ENCODE measurements around the gene MTA2. TPM values are rescaled to one million over a fixed set of nuclear protein-coding genes. Genes with fewer than 3 reads are reported as not detected.
A peak's percentile ranks its signal among the peaks of the same experiment; 100 is the strongest.

MTA2 gene
- total RNA-seq, 1 donor from 2014 or later: 58.3 TPM

GRCh38 chr11:62612366-62613290 lies 11.0 kb upstream of the MTA2 start, which contains the start of the genes EML3 and ROM1:
TSS of gene EML3 (minus strand) at chr11:62612775. CDS start at chr11:62612457, 318 bp downstream.
TSS of gene ROM1 (plus strand) at chr11:62613257. CDS start at chr11:62613282, 25 bp downstream.
- DNase-seq (ENCODE audit: low spot score): peak; percentile 91

GRCh38 chr11:62611705-62612365 lies 10.2 kb upstream of the MTA2 start:
- peak; percentile 78 for DNase-seq (ENCODE audit: low spot score)

GRCh38 chr11:62610814-62611704 lies 9.4 kb upstream of the MTA2 start:
- DNase-seq (ENCODE audit: low spot score): no peak

GRCh38 chr11:62610403-62610802 lies 8.7 kb upstream of the MTA2 start:
- no peak for DNase-seq (ENCODE audit: low spot score)

- DNase-seq (ENCODE audit: low spot score): no peak
Observed at GRCh38 chr11:62608776-62609175, 7.1 kb upstream of the MTA2 start.

GRCh38 chr11:62607714-62608113 lies 6.0 kb upstream of the MTA2 start:
- DNase-seq (ENCODE audit: low spot score): no peak

GRCh38 chr11:62605902-62606301 lies 4.2 kb upstream of the MTA2 start:
- DNase-seq (ENCODE audit: low spot score): no peak

GRCh38 chr11:62605467-62605866 lies 3.8 kb upstream of the MTA2 start:
- DNase-seq (ENCODE audit: low spot score): no peak

GRCh38 chr11:62604460-62605120 lies 2.9 kb upstream of the MTA2 start:
- DNase-seq (ENCODE audit: low spot score): no peak

- DNase-seq (ENCODE audit: low spot score): no peak
Observed at GRCh38 chr11:62603776-62604299, 2.2 kb upstream of the MTA2 start.

- no peak for DNase-seq (ENCODE audit: low spot score)
Observed at GRCh38 chr11:62603072-62603408, 1.4 kb upstream of the MTA2 start.

- DNase-seq (ENCODE audit: low spot score): peak; percentile 88
Observed at GRCh38 chr11:62602141-62603071, 741 bp upstream of the MTA2 start.

GRCh38 chr11:62601122-62601371 lies 618 bp downstream of the MTA2 start:
- DNase-seq (ENCODE audit: low spot score): no peak

- DNase-seq (ENCODE audit: low spot score): no peak
Observed at GRCh38 chr11:62600367-62601121, 1.1 kb downstream of the MTA2 start.

- peak; percentile 71 for DNase-seq (ENCODE audit: low spot score)
Observed at GRCh38 chr11:62599901-62600300, 1.8 kb downstream of the MTA2 start.

- DNase-seq (ENCODE audit: low spot score): peak; percentile 98
Observed at GRCh38 chr11:62599069-62599696, 2.5 kb downstream of the MTA2 start.

GRCh38 chr11:62595124-62595523 lies 6.5 kb downstream of the MTA2 start:
- DNase-seq (ENCODE audit: low spot score): no peak

GRCh38 chr11:62593434-62594044 lies 8.1 kb downstream of the MTA2 start:
- DNase-seq (ENCODE audit: low spot score): peak; percentile 71

Data from umbilical cord (tissue), 2 donors.